ENCODE data around the gene ZNF655.
"Not testable (repeated sequence)": the region's sequence is repeated elsewhere in the genome, so short reads cannot be mapped to it uniquely, and the experiment has no call there.

Gene ZNF655

GRCh38 chr7:99560834-99561736 is 2.6 kb downstream of the ZNF655 start:
- DNase-seq (ENCODE audit: low read depth, low spot score), result no peak

- no peak for DNase-seq (ENCODE audit: low read depth, low spot score)
These were observed 3.3 kb downstream of the ZNF655 start for GRCh38 chr7:99561737-99562051.

- no peak for DNase-seq (ENCODE audit: low read depth, low spot score)
These were observed 3.8 kb downstream of the ZNF655 start for GRCh38 chr7:99562114-99562784.

- peak; percentile 97 for DNase-seq (ENCODE audit: low read depth, low spot score)
These were observed 4.4 kb downstream of the ZNF655 start for GRCh38 chr7:99562832-99563231.

GRCh38 chr7:99563650-99564049 is 5.2 kb downstream of the ZNF655 start:
- DNase-seq (ENCODE audit: low read depth, low spot score), result peak; percentile 93

DNA sequence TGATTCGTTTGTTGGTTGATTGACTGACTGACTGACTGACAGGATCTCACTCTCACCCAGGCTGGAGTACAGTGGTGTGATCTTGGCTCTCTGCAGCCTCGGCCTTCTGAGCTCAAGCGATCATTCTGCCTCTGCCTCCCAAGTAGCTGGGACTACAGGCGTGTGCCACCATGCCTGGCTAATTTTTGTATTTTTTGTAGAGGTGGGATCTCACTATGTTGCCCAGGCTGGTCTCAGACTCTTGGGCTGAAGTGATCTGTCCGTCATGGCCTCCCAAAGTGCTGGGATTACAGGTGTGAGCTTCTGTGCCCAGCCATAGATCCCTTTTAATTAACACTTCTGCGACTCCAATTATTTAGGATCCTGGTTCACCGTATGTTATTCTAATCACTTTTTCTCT is 10.3 kb downstream of the ZNF655 start:
- DNase-seq (ENCODE audit: low read depth, low spot score), result not testable (repeated sequence)

- no peak for DNase-seq (ENCODE audit: low read depth, low spot score)
These were observed 13.3 kb downstream of the ZNF655 start for GRCh38 chr7:99571768-99572167.

DNA sequence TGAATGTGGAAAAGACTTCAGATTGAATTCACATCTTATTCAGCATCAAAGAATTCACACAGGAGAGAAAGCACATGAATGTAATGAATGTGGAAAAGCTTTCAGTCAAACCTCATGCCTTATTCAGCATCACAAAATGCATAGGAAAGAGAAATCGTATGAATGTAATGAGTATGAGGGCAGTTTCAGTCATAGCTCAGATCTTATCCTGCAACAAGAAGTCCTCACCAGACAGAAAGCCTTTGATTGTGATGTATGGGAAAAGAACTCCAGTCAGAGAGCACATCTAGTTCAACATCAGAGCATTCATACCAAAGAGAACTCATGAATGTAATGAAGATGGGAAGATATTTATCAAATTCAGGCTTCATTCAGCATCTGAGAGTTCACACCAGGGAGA is 14.8 kb downstream of the ZNF655 start:
- no peak for DNase-seq (ENCODE audit: low read depth, low spot score)

GRCh38 chr7:99576251-99576650 is 17.8 kb downstream of the ZNF655 start:
- DNase-seq (ENCODE audit: low read depth, low spot score), result no peak

DNA sequence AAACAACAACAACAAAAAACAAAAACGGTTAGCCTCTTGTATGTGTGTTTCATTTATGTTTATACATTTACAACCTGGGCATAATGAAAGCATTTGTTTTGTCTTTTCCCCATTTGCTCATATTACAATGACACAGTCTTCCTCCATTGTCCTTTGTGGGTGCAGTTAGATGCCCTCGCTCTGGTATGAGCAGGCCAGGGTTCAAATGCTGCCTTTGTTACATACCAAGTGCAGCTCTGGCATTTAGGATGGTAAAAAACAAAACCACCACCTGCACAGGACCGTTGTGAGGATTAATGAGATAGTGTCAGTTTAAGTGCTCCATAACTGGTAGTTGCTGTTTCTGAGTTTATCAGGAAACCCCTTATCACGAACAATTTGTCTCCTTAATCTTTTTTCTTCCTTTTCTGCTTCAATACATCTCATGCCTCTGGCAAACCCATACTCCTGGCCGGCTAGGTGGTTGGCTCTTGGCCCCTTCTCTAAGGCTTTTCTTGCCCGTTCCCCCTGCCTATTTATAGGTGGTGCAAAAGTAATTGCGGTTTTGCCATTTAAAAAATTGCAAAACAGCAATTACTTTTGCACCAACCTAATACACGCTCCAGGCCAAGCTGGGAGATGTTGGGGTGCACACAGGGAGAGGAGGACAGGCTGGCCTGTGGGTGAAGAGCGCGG is 21.0 kb downstream of the ZNF655 start:
- no peak for DNase-seq (ENCODE audit: low read depth, low spot score)

DNA sequence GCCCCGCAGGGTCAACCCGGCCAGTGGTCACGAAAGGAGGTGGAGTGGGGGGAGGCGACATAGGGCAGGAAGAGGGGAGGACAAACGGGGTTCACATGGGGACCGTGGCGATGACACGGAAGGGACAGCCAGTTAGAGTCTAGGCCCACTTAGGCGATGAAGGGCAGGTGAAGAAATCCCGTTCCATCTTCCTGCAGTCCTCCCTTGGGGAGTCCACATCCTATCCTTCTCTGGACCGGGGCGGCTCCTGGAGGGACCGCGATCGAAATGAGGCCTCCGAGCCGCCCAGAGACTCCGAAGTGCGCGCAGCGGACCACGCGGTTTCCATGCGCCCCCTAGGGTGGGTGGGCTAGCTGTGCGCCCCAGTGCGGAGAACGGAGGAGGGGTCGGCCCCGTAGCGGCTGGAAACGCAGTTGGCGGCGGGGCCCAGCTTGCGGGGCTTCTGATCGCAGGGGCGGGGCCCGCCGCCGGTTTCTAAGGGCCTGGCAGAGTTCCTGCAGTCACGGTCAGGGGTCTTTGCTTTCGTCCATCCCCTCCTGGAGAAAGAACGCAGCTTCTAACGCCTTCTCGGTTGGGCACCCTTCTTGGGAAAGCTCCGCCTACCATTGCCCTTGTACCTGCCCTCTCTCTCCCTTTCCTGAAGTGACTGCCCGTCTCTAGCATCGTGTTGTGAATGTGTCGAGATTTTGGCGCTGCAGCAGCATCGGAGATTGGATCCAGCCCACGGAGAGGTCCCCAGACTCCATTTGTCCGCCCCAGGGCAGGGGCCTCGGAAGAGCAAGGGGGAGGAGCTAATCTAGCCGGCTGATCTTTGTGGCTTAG is 21.7 kb downstream of the ZNF655 start:
- peak; percentile 79 for DNase-seq (ENCODE audit: low read depth, low spot score)

DNA sequence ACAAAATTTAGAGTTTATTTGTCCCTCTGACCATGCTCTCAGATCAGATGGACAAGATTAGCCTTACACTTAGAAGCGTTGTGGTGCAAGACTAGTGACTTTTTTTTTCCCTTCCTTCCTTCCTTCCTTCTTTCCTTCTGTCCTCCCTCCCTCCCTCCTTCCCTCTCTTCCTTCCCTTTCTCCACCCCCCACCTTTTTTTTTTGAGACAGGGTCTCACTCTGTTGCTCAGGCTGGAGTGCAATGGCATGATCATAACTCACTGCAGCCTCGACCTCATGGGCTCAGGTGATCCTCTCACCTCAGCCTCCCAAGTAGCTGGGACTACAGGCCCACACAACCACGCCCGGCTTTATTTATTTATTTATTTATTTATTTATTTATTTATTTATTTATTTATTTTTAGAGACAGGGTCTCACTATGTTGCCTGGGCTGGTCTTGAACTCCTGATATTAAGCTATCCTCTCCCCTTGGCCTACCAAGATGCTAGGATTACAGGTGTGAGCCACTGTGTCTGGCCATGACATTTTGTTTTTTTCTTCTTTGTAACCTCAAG is 22.4 kb downstream of the ZNF655 start:
- not testable (repeated sequence) for DNase-seq (ENCODE audit: low read depth, low spot score)

- DNase-seq (ENCODE audit: low read depth, low spot score), result no peak
These were observed 30.4 kb downstream of the ZNF655 start for GRCh38 chr7:99588868-99589267.

- DNase-seq (ENCODE audit: low read depth, low spot score), result no peak
These were observed 36.7 kb downstream of the ZNF655 start for GRCh38 chr7:99594948-99595745.

GRCh38 chr7:99596408-99596955 is 38.0 kb downstream of the ZNF655 start:
- no peak for DNase-seq (ENCODE audit: low read depth, low spot score)

DNA sequence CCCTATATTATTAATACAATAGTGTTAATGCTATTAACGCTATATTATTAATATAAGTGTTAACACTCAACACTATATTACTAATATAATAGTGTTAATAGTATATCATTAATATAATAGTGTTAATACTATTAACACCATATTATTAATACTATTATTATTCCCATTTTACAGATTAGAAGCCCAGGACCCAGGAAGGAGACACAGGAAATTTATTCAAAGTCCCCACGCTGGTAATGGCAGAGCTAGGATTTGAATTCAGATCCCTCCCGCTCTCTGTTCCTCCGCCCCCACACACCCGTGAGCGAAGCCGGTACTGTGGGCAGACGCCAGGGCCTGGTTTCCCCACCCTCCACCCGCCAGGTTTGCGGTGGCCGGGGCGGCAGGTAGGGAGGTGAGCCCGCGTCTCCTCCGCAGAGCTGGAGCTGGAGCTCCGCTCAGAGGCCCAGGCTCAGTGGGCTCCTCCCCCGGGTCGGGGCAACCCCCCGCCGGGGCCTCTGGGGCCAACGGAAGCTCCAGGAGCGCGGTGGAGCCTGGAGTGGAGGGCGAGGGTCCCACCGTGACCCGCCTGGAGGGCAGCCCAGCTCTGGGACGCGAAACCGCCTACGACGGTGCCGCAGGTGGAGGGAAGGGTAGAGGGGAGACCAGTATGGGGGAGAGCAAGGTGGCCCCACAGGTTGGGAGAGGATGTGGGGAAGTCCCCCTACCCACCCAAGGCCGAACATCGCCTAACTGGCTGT is 39.5 kb downstream of the ZNF655 start, which contains the start of gene TMEM225B:
Gene TMEM225B, plus strand, starts transcription at position 506 of the 740 bp plus-strand sequence. CDS start 6,122 bp downstream, outside the sequence.
- DNase-seq (ENCODE audit: low read depth, low spot score), result no peak

DNA sequence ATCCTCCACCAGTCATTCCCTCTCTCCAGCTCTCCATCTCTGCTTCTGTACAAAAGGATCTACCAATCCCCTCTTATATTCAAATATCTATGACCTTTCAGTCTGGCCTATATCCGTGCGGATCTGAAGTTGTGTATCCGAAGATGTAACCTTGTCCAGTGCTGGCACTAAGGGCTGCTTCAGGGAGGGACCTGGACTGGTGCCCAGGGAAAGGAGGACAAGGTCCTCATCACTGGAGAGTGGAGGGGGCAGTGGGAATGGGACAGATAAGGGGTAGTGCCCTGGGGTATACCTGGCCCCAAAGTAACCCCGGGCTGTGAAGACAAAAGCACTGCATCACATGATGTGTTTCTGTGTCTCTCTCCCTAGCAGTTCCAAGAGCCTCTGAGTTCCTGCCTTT is 41.4 kb downstream of the ZNF655 start:
- no peak for DNase-seq (ENCODE audit: low read depth, low spot score)

DNA sequence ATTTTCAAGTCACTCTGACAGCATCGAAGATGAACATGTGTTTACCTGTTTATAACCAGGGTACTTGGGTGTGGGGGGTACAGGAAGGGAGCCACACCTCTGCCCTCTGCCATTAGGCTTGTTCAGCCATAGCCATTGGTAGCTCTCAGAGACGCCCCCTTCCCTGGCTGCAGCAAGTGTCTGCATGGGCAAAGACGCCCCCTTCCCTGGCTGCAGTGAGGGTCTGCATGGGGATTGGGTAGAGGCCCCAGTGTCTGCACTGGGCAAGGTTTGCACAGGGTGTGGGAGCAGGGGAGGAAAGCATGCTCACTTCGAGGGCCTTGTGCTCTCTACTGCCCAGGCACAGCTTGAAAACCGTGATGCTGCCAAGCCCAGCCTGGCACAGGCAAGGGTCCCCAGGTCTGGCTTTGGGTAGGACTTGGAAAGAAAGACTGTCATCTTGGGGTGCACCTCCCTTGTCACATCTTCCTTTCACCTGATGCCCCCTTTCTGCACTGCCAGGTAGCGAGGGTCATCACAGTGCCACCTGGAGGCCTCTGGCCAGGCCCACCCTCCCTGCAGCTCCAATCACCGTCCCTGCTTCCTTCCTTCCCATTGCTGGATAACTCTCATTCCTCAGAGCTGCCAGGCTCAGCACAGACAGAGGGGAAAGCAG is 43.3 kb downstream of the ZNF655 start:
- no peak for DNase-seq (ENCODE audit: low read depth, low spot score)

- no peak for DNase-seq (ENCODE audit: low read depth, low spot score)
These were observed 47.1 kb downstream of the ZNF655 start for GRCh38 chr7:99605527-99605926.
